ENCODE data around the gene TEX54. TPM values are rescaled to one million over a fixed set of nuclear protein-coding genes. Genes with fewer than 3 reads are reported as not detected.

The TEX54 gene
- total RNA-seq, 1 experiment from 2014 or later: not detected

GRCh38 chr11:62794201-62794775 lies 38.4 kb downstream of the TEX54 start:
- no peak overlapping the region for H3K4me3 Mint-ChIP-seq (ENCODE audit: low read depth, unreplicated experiment)
- H3K36me3 Mint-ChIP-seq (ENCODE audit: insufficient read depth, unreplicated experiment): peaks cover 81% of the 10 kb centered on the region
- intact Hi-C loops (cut with micrococcal nuclease; ENCODE audit: unreplicated experiment): no loop called here
- no peak overlapping the region for H3K27ac Mint-ChIP-seq (ENCODE audit: unreplicated experiment)
- BruUV-seq (replicated peaks): no TSS peak
- TF ChIP-seq CTCF (IDR thresholded peaks at IDR 0.05; ENCODE audit: unreplicated experiment): no peak
- H3K27me3 Mint-ChIP-seq (ENCODE audit: unreplicated experiment): no peaks in the 10 kb centered on the region
- H3K4me1 Mint-ChIP-seq (ENCODE audit: low read depth, unreplicated experiment): peaks cover 16% of the 10 kb centered on the region
- no peak for DNase-seq
- no peaks in the 10 kb centered on the region for H3K9me3 Mint-ChIP-seq (ENCODE audit: low read depth, unreplicated experiment)
- CTCF ChIA-PET: no interaction called here

- intact Hi-C loops (cut with micrococcal nuclease; ENCODE audit: unreplicated experiment): no loop called here
- Mint-ChIP-seq H3K27ac (ENCODE audit: unreplicated experiment) (peak overlapping the region; percentile 68), H3K4me3 (ENCODE audit: low read depth, unreplicated experiment) (peak overlapping the region; percentile 96), H3K27me3 (ENCODE audit: unreplicated experiment) (no peaks in the 10 kb centered on the region), H3K9me3 (ENCODE audit: low read depth, unreplicated experiment) (no peaks in the 10 kb centered on the region), H3K4me1 (ENCODE audit: low read depth, unreplicated experiment) (peaks cover 24% of the 10 kb centered on the region), H3K36me3 (ENCODE audit: insufficient read depth, unreplicated experiment) (peaks cover 81% of the 10 kb centered on the region)
- no peak for DNase-seq
- CTCF ChIA-PET: no interaction called here
- BruUV-seq (replicated peaks): no TSS peak
- no peak for TF ChIP-seq CTCF (IDR thresholded peaks at IDR 0.05; ENCODE audit: unreplicated experiment)
Observed at GRCh38 chr11:62792202-62792575, 40.5 kb downstream of the TEX54 start.

DNA sequence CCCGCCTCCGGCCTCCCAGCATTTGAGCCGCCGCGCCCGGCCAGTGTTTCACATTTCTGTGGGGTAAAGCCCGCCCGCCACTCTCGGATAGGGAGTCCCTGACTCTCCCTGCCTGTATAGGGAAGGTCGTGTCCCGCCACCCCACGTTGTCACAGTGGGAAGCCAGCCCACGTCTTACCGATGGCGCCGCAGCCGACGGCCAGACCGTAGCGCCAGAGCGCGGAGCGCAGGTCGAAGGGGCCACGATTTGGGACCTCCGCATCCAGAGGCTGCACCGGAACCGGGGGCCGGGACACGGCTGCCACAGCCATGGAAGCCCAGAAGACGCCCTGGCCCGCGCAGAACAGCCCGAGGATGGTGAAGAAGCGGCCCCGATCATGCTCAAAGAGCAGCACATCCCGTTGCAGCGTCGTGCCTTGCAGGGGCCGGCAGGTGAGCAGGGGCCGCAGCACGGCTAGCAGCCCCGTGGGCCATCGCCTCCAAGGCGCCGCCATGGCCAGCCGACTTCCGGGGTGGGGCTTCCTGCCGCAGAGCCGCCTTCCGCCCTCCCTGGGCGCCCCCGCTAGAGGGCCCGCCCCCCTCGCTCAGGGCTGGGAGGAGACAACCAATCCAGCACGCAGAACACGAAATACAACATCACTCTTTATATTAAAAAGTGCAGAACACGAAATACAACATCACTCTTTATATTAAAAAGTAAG lies 41.0 kb downstream of the TEX54 start, which contains the start of gene TMEM223:
Gene TMEM223, minus strand, starts transcription at position 506 of the 701 bp plus-strand sequence. Its CDS starts 12 bp downstream, at position 494.
- TF ChIP-seq CTCF (IDR thresholded peaks at IDR 0.05; ENCODE audit: unreplicated experiment): peak; percentile 20
- Mint-ChIP-seq H3K9me3 (ENCODE audit: low read depth, unreplicated experiment) (no peaks in the 10 kb centered on the region), H3K27me3 (ENCODE audit: unreplicated experiment) (no peaks in the 10 kb centered on the region), H3K27ac (ENCODE audit: unreplicated experiment) (peak within 1 kb of the TSS; percentile 68), H3K4me3 (ENCODE audit: low read depth, unreplicated experiment) (peak within 1 kb of the TSS; percentile 96), H3K4me1 (ENCODE audit: low read depth, unreplicated experiment) (peaks cover 24% of the 10 kb centered on the region), H3K36me3 (ENCODE audit: insufficient read depth, unreplicated experiment) (peaks cover 84% of the 10 kb centered on the region)
- CTCF ChIA-PET: interaction anchor here (0.7 kb wide), 1 partner anchor 117 kb away, joined by 3 read pairs; no protein-coding TSS in a partner anchor
- intact Hi-C loops (cut with micrococcal nuclease; ENCODE audit: unreplicated experiment): no loop called here
- peak; percentile 93 for DNase-seq
- BruUV-seq (replicated peaks): no TSS peak

DNA sequence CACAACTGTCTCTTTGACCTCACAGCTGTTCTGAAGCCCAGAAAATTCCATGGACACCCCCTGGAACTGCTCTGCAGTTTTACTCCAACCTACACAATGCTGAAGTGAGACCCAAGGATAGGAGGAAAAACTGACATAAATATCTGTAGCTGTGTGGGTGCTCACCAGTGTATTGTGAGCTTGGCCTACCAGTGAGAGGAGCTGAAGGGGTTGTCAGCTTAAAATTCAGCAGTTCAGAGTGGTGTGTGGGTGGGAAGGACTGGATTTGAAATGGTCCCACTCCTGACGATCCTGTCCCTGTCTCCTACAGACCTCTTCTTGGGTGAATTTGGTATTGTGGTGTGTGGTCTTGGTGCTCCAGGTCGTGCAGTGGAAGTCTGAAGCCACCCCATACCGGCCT lies 43.1 kb downstream of the TEX54 start:
- no peak overlapping the region for H3K27ac Mint-ChIP-seq (ENCODE audit: unreplicated experiment)
- H3K4me1 Mint-ChIP-seq (ENCODE audit: low read depth, unreplicated experiment): peaks cover 24% of the 10 kb centered on the region
- H3K36me3 Mint-ChIP-seq (ENCODE audit: insufficient read depth, unreplicated experiment): peaks cover 82% of the 10 kb centered on the region
- no peaks in the 10 kb centered on the region for H3K9me3 Mint-ChIP-seq (ENCODE audit: low read depth, unreplicated experiment)
- CTCF ChIA-PET: no interaction called here
- no TSS peak for BruUV-seq (replicated peaks)
- no peak for DNase-seq
- H3K27me3 Mint-ChIP-seq (ENCODE audit: unreplicated experiment): no peaks in the 10 kb centered on the region
- peak overlapping the region; percentile 96 for H3K4me3 Mint-ChIP-seq (ENCODE audit: low read depth, unreplicated experiment)
- intact Hi-C loops (cut with micrococcal nuclease; ENCODE audit: unreplicated experiment): loop anchor here (5.0 kb wide), 1 partner anchor 88 kb away; no protein-coding TSS in a partner anchor
- TF ChIP-seq CTCF (IDR thresholded peaks at IDR 0.05; ENCODE audit: unreplicated experiment): no peak

Data from Calu3 (cell line).